Stimulated activated CD8-positive, alpha-beta memory T cell treated with anti-CD3 and anti-CD28 coated beads, Interleukin-12 subunit alpha, Interleukin-12 subunit beta, amount 100 ng/mL, for 1 hour (primary cell): ENCODE measurements around the gene ESRRA.

Source experiments
- DNase-seq: peaks from one replicate; pipeline ENCODE4 v3.0.0-alpha.2; 2020; ENCODE audit warnings: low read depth

ESRRA gene

DNA sequence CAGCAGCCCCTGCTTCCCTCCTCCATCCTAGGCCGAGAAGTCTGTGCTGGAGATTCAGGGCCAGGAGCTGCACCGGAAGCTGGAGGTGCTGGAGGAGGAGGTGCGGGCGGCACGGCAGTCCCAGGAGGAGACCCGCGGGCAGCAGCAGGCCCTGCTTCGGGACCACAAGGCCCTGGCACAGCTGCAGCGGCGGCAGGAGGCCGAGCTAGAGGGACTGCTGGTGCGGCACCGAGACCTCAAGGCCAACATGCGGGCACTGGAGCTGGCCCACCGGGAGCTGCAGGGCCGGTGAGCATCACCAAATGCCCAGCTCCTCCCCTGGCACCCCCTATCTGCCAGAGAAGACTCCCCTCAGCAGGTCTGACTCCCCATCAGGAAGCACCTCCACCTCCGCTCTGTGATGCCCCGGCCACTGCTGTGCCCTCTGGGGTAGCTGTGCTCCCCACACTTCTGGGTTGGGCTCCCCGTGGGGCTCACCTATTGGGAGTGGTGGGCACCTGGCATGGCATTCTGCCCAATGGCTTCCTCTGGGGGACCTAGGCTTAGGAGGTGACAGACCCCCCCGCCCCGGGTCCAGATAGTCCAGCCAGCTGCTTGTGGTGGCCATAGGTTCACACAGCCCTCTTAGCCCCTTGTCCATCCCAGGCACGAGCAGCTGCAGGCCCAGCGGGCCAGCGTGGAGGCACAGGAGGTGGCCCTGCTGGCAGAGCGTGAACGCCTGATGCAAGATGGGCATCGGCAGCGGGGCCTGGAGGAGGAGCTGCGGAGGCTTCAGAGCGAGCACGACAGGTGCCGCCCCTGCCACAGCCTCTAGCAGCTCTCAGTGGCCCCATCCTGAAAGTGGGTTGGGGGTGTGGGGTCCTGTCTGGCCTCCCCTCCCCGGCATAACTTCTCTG, 47.0 kb downstream of the ESRRA start:
- no peak for DNase-seq

DNA sequence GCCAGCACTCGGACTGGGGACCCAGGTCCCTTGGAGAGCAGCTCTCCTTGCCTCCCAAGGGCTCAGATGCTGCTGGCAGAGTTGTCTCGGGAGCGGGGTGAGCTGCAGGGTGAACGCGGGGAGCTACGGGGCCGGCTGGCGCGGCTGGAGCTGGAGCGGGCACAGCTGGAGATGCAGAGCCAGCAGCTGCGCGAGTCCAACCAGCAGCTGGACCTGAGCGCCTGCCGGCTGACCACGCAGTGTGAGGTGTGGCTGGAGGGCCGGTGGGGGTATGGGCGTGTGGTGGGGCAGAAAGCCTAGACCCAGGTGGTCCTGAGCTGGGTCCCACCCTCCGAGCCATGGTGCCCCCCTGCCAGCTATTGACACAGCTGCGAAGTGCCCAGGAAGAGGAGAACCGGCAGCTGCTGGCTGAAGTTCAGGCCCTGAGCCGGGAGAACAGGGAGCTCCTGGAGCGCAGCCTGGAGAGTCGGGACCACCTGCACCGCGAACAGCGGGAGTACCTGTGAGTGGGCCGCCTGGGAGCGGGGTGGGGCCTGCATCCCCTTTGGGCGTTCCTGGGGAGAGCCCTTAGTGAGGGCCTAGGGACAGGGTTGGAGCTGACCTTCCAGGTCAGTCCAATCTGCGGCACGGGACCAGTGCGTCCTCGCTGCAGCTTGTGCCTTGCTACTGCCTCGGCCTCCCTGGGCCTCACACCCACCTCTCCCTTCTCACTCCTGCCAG, 47.8 kb downstream of the ESRRA start:
- no peak for DNase-seq

DNA sequence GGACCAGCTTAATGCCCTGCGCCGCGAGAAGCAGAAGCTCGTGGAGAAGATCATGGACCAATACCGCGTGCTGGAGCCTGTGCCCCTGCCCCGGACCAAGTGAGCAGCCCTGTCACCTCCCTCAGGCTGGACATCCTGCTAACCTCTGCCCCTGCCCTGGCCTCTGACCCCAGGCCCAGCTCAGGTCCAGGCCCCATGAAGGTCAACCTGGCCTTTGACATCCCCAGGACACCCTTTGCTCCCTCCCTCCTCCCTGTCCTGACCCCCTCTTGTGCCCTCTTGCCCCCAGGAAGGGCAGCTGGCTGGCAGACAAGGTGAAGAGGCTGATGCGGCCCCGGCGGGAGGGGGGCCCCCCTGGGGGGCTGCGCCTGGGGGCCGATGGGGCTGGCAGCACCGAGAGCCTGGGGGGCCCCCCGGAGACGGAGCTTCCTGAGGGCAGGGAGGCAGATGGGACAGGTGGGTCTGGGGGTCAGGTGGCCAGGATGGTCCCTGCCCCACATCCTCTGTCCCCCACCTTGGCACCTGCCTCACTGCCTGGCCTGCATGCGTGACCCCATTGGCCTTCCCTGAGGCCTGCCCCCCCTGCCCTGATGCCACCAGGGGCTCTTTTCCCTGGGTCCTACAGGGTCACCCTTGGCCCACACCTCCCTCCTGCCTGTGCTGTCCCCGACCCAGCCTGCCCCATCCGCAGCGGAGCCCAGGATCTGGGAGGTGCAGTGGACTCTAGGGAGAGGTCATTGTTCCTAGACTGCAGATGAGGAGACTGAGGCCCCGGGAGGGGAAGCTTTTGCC, 48.6 kb downstream of the ESRRA start:
- DNase-seq = no peak

DNA sequence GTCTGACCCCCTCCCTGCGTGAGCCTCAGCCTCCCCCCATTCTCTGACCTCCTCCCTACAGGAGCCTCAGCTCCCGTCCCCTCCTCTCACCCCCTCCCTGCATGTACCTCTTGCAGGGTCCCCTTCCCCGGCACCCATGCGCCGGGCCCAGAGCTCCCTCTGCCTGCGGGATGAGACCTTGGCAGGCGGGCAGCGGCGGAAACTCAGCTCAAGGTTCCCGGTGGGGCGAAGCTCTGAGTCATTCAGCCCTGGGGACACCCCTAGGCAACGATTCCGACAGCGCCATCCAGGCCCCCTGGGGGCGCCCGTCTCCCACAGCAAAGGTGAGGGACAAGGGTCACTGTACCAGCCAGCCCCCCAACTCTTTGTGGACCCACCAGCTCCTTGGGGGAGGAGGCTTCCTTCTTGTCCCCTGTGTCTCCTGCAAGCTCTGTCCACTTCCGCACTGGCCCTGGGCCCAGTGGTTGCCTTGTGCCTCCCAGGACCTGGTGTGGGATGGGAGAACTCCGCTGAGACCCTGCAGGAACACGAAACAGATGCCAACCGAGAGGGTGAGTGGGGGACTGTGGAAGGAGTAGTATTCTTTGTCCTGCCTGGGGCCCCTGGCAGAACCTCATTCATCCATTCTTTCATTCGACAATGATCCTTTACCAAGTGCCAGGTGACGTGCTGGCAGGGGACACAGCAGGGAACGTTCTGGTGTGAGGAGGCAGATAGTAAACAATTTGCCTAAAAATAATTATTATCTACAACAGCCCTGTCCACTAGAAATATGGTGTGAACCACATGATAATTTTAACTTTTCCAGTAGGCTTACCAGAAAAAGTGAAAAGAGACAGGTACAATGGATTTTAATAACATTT, 50.0 kb downstream of the ESRRA start:
- DNase-seq = no peak

DNA sequence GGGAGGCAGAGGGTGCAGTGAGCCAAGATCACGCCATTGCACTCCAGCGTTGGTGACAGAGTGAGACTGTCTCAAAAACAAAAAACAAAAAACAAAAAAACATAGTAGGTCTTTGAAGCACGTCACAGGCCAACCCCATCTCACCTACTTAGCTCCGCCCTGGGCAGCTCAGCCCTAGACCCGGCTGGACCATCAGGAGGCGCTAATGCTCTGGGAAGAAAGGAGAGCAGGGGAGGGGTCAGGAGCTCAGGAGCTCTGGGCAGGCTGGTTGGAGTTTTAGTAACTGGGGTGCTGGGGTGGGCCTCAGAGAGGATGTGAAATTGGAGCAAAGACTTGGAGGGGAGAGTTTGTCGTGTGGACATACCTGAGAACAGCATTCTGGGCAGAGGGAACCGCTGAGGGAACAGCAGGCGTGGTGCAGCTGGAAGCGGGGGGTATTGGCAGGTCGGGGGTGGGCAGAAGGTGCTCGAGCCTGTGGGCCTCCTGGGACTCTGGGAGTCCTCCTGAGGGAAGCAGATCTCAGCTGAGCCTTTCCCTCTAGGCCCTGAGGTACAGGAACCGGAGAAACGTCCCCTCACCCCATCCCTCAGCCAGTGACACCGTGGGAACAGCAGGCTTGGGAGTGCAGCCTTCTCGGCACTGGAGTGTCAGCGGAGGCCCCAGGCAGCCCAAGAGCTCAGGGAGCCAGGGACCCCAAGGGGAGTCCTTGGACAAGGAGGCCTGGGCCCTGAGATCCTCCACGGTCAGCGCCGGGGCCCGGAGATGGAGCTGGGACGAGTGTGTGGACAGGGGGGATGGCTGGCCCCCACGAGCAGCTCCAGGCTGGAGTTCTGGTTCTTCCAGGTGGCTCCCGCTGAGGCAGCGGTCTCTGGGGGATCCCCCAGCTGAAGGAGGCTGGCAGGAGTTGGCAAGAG, 51.4 kb downstream of the ESRRA start:
- no peak for DNase-seq

DNA sequence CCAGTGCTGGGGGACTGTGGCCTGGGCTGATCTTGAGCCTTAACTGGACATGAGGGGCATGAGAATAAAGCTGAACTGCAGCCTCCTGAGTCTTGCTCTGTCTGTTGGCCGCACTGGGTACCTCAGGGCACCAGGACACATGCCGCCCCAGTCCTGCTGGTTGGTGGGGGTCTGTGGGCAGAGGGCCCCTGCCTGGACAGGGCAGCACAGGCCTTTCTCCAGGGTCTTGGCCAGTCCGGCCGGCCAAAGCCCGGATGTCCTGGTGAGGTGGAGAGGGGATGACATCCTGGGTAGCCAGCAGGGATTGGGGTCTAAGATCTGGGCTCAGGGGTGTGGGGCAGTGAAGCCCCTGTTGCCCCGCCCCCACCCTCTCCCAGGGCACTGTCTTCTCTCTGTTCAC, 52.1 kb downstream of the ESRRA start:
- no peak for DNase-seq

DNA sequence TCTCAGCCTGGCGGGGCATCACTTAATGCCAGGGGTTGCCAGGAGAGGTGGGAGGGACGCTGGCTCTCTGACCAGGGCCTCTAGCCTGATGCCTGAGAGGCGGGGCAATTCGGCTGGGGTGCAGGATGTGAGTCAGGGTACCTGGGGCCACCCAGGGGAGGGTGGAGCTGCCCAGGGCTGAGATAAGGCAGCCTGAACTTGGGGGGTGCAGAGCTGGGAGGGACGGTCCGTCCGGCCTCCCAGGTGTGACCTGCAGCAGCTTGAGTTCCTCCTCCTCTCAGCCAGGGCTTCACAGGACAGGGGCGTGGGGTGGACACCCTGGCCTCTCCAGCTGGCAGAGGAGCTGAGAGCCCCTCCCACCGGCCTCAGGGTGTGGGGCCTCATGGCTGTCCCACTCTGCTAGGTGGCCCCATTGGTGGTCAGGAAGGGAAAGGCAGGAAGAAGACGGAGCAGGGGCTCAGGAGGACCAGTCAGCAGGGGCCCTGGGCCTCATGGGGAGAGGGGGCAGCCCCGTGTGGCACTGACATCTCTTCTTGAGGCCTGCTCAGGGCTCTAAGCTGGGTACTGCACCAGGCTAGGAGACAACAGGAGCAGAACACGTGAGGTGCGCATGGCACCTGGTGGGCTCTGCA, 52.7 kb downstream of the ESRRA start:
- no peak for DNase-seq

DNA sequence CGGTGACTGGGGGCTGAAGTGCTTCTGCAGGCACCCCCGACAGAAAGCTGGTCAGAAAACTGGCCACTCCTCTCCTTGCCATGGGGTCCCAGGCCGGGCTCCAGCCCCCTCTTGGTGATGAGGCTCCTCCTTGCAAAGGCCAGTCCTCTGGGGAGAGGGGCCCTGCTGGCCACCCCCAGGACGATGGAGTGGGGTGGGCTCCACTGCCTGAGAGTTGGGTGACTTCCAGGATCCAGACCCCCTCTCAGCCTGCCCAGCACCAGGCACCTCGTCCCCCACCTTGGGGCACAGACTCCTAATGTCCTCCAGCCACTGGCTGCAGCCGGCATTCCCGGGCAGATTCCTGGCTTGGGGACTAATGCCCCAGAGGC, 53.2 kb downstream of the ESRRA start:
- no peak for DNase-seq

DNA sequence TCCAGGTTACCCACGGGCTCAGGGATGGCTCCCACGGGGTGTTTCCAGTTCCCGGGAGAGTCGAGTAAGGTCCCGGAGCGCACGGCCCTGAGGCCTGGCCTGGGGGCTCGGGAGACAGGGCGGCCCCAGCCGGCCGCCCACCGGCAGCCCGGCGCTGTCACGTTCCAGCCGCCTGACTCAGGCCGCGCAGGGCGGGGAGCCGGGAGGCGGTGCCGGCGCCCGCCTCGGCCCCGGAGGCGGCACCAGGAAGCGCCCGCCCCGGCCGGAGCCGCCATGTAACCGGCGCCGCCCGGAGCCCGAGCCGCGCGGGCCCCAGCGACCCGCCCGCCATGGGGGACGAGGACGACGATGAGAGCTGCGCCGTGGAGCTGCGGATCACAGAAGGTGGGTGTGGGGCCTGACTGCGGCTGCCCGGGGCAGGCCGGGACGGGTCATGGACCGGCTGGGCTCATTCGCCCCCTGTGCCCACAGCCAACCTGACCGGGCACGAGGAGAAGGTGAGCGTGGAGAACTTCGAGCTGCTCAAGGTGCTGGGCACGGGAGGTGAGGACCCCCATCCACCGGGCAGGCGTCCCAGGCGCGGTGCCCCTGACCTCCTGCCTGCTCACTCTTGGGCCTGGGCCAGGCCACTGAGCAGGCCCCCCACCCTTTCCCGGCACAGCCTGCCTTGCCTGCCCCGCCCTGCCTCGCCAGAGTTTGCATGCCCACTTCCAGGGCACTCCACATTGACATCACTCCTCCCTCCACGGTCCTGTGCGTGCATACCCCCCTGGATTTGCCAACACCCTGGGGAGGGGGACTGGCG, 53.8 kb downstream of the ESRRA start, which contains the start of gene RPS6KA4:
Gene RPS6KA4 (plus strand): TSS at position 256 of the 805 bp plus-strand sequence. CDS start 74 bp downstream, at position 330.
- DNase-seq = no peak

DNA sequence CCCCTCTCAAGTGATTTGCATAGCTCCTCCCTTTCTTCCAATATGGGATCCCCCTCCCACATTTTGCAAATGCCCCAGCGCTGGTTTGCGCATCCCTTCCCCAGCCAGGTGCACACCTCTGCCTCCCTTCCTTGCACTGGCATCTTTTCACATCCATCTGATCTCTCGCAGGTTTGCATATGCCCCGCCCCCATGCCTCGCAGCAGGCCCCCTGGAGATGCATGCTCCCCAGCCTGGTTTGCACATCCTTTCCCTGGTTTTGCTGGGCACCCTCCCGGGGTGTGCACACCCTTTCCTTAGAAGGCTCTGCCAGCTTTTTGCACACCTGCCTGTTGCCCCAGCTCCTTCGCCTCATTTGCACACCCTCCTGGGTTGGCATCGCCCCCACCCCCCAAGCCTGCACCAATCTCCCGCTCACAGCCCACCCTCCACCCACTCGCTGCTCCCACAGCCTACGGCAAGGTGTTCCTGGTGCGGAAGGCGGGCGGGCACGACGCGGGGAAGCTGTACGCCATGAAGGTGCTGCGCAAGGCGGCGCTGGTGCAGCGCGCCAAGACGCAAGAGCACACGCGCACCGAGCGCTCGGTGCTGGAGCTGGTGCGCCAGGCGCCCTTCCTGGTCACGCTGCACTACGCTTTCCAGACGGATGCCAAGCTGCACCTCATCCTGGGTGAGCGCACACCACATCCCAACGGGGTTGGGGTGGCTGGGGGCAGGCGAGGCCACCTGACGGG, 54.6 kb downstream of the ESRRA start:
- no peak for DNase-seq

DNA sequence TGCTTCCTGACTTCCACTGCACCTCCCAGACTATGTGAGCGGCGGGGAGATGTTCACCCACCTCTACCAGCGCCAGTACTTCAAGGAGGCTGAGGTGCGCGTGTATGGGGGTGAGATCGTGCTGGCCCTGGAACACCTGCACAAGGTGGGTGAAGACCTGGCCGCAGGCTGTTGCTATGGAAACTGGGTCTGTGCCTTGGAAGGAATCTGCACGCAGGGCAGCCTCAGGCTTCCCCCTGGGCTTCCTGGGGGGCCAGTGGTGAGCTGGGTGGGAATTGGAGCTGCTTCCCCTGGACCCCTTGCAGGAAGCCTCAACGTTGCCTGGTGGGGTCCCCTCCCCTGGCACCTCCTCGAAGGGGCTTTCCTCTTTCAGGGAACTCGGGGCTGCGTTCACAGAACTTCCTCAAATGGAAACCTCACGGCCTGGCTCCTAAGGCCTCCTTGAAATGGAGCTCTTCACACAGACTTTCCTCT, 55.2 kb downstream of the ESRRA start:
- DNase-seq = no peak

DNA sequence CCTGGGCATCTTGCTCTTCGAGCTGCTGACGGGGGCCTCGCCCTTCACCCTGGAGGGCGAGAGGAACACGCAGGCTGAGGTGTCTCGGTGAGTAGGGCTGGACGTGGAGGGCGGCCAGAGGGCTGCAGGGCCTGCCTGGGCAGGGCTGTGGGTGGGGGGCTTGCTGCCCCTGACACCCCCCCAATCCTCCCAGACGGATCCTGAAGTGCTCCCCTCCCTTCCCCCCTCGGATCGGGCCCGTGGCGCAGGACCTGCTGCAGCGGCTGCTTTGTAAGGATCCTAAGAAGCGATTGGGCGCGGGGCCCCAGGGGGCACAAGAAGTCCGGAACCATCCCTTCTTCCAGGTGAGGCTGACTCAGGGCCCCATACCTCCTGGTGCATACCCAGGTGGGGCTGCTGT, 56.3 kb downstream of the ESRRA start:
- DNase-seq = no peak

DNA sequence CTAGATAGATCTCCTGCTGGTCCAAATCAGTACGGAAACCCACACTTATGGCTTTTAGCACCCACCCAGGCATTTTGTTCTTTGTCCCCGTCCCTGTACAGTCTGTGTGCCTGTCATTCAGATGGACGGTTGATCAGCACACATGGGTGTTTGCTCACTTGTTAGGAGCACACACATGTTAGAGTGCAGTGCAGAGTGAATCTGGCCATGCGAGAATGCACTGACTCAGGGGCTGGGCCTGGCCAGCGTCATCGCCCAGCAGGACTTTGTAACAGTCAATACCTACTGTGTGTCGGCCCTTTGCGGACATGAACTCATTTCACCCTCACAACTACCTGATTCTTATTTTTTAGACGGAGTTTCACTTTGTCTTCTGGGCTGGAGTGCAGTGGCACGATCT, 57.0 kb downstream of the ESRRA start:
- DNase-seq = no peak

DNA sequence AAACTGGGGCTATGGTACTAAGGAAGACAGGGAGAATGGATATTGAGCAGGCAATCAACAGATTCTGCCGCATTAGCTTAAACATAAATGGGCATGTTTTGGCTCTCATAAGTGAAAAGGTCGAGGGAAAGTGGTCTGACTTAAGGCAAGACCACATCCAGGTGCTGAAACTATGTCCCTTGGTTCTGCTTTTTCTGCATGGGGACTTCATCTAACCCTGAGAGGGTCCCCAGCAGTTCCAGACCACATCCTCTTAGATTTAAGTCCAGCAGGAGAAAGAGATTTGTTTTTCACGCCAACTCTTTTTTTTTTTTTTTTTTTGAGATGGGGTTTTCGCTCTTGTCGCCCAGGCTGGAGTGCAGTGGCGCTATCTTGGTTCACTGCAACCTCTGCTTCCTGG, 59.1 kb downstream of the ESRRA start:
- DNase-seq = no peak

DNA sequence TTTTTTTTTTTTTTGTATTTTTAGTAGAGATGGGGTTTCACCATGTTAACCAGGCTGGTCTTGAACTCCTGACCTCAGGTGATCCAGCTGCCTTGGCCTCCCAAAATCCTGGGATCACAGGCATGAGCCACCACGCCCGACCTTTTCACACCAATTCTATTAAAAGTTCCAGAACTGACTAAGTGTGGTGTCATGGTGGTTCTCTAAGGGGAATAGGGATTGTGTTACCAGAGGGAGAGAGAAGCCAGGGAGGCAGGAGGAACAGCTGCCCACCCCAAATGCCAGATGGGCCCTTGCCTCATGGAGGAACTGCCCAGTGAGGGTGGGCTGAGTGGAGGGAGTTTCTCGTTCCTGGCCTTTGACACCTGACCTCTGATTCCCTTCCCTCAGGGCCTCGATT, 59.6 kb downstream of the ESRRA start:
- no peak for DNase-seq
